ENCODE data around the gene RAB3D. TPM values are rescaled to one million over a fixed set of nuclear protein-coding genes. Genes with fewer than 3 reads are reported as not detected.

Gene RAB3D
- total RNA-seq, 2 donors from 2014 or later, result 47.1 to 51.6 TPM

DNA sequence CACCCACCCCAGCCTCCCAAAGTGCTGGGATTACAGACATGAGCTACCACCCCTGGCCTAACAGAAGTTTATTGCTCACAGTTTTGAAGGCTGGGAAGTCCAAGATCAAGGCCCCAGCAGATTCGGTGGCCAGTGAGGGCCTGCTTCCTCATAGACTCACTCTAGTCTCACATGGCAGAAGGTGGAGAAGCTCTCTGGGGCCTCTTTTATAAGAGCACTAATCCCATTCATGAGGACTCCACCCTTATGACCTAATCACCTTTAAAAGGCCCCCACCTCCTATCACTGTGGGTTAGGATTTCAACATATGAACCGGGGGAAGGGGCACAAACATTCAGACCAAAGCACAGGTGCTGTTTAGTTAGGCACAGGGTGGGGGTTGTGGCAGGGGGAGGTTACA is 28.1 kb upstream of the RAB3D start:
- H3K27me3 ChIP-seq, result no peaks in the 10 kb centered on the region
- H3K27ac ChIP-seq, result no peak overlapping the region
- no peak overlapping the region for H3K4me3 ChIP-seq
- DNase-seq, result no peak
- no peaks in the 10 kb centered on the region for H3K4me1 ChIP-seq
- ATAC-seq, result no peak
- TF ChIP-seq, protein P1, sequence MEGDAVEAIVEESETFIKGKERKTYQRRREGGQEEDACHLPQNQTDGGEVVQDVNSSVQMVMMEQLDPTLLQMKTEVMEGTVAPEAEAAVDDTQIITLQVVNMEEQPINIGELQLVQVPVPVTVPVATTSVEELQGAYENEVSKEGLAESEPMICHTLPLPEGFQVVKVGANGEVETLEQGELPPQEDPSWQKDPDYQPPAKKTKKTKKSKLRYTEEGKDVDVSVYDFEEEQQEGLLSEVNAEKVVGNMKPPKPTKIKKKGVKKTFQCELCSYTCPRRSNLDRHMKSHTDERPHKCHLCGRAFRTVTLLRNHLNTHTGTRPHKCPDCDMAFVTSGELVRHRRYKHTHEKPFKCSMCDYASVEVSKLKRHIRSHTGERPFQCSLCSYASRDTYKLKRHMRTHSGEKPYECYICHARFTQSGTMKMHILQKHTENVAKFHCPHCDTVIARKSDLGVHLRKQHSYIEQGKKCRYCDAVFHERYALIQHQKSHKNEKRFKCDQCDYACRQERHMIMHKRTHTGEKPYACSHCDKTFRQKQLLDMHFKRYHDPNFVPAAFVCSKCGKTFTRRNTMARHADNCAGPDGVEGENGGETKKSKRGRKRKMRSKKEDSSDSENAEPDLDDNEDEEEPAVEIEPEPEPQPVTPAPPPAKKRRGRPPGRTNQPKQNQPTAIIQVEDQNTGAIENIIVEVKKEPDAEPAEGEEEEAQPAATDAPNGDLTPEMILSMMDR (IDR thresholded peaks at IDR 0.05), result no peak
- TF ChIP-seq POLR2A (IDR thresholded peaks at IDR 0.05), result no peak
- intact Hi-C loops (cut with DNase I), result no loop called here
- WGBS, 2 donors, result 64 to 83% methylated on average over 1 to 2 of the region's 2 CpGs
- H3K36me3 ChIP-seq (replicated peaks in 1 of 2; ENCODE audit: insufficient read depth in 1 of 2, low read depth in 2 of 2), result no peaks in the 10 kb centered on the region
- H3K9me3 ChIP-seq, result no peaks in the 10 kb centered on the region

DNA sequence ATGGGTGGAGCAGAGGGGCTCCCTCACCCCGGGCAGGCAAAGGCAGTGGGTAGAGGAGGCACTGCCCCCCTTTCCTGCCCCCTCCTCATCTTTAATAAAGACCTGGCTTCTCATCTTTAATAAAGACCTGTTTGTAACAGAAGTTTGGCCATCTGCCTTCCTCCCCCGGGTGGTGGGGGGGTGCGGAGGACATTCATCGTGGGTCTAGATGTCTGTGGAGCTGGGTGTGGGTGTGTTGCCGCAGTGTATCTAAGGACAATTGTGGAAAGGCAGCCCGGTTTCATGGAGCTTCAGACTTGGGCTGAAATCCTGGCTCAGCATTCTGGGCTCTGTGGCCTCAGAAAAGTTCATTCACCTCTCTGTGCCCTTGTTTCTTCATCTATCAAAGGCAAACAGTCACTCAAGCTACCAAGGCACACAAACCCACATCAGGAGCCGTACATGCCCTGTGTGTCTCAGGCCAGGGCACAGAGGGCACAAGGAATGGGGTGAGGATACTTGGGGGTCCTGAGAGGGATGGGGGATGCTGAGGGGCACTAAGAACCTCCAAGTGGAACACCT is 26.2 kb upstream of the RAB3D start:
- Histone ChIP-seq H3K27me3 (no peaks in the 10 kb centered on the region), H3K9me3 (no peaks in the 10 kb centered on the region), H3K4me1 (peaks cover 7% of the 10 kb centered on the region), H3K36me3 (replicated peaks in 1 of 2; ENCODE audit: insufficient read depth in 1 of 2, low read depth in 2 of 2) (no peaks in the 10 kb centered on the region), H3K4me3 (no peak overlapping the region), H3K27ac (no peak overlapping the region)
- intact Hi-C loops (cut with DNase I), result no loop called here
- TF ChIP-seq, protein P1 (IDR thresholded peaks at IDR 0.05), result no peak
- TF ChIP-seq POLR2A (IDR thresholded peaks at IDR 0.05), result no peak
- no peak for DNase-seq
- WGBS, 2 donors, result 69 to 82% methylated on average over 5 to 7 of the region's 7 CpGs
- no peak for ATAC-seq

DNA sequence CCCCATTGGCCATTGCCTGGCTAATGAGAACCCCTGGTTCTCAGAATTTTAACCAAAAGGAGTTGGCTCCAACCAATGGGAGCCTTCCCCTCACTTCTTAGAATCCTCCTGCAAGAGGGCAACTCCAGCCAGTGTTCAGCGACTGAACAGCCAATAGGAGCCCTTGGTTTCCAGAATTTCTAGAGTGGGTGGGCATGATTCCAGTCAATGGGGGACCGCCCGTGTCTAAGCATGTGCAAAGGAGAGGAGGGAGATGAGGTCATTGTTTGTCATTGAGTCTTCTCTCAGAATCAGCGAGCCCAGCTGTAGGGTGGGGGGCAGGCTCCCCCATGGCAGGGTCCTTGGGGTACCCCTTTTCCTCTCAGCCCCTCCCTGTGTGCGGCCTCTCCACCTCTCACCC is 25.5 kb upstream of the RAB3D start:
- Histone ChIP-seq H3K9me3 (no peaks in the 10 kb centered on the region), H3K4me3 (no peak overlapping the region), H3K27ac (no peak overlapping the region), H3K4me1 (peaks cover 7% of the 10 kb centered on the region), H3K27me3 (no peaks in the 10 kb centered on the region), H3K36me3 (replicated peaks in 1 of 2; ENCODE audit: insufficient read depth in 1 of 2, low read depth in 2 of 2) (no peaks in the 10 kb centered on the region)
- TF ChIP-seq POLR2A (IDR thresholded peaks at IDR 0.05), result no peak
- TF ChIP-seq, protein P1 (IDR thresholded peaks at IDR 0.05), result no peak
- no peak for DNase-seq
- intact Hi-C loops (cut with DNase I), result no loop called here
- WGBS, 2 donors, result 80 to 88% methylated on average over 2 to 5 of the region's 5 CpGs
- ATAC-seq, result no peak

DNA sequence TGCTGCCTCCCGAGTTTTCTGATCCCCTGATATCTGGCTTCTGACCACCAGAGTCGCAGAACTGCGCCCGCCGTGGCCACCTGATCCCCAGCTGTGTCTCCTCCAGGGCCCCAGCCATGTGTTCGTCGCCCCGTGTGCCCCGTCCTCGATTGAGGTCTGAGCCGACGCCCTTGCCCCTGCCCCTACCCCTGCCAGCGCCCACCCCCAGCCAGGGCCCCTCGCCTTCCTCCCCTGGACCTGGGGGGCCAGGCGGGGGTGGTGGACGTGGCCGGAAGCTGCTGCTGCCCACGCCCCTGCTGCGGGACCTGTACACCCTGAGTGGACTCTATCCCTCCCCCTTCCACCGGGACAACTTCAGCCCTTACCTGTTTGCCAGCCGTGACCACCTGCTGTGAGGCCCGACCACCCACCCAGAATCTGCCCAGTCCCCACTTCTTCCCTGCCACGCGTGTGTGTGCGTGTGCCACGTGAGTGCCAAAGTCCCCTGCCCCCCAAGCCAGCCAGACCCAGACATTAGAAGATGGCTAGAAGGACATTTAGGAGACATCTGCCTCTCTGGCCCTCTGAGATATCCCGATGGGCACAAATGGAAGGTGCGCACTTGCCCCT is 24.9 kb upstream of the RAB3D start:
- Histone ChIP-seq H3K9me3 (no peaks in the 10 kb centered on the region), H3K4me3 (no peak overlapping the region), H3K27me3 (no peaks in the 10 kb centered on the region), H3K4me1 (peaks cover 7% of the 10 kb centered on the region), H3K27ac (no peak overlapping the region), H3K36me3 (replicated peaks in 1 of 2; ENCODE audit: insufficient read depth in 1 of 2, low read depth in 2 of 2) (no peaks in the 10 kb centered on the region)
- intact Hi-C loops (cut with DNase I), result no loop called here
- no peak for TF ChIP-seq POLR2A (IDR thresholded peaks at IDR 0.05)
- TF ChIP-seq, protein P1 (IDR thresholded peaks at IDR 0.05), result no peak
- WGBS, 2 donors, result 92 to 96% methylated on average over 22 to 25 of the region's 28 CpGs
- DNase-seq, result no peak
- no peak for ATAC-seq

DNA sequence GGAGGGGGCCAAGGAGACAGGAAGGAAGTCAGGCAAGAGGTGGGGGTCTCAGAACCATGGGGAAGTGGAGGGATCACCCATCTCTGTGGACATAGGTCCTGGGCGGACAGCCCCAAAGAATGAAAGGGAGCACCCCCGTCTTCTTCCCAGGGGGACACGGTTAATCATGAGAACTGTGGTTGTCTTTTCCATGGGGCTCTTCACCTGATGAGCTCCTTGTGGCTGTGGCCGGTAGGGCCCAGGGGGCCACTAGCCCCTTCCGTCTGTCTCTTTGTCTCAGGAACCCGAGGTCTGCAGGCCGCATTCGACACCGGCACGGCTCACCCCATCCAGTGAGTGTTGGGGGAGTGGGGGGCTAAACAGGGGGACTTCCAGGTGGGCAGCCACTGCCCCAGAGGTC is 24.4 kb upstream of the RAB3D start:
- Histone ChIP-seq H3K36me3 (replicated peaks in 1 of 2; ENCODE audit: insufficient read depth in 1 of 2, low read depth in 2 of 2) (no peaks in the 10 kb centered on the region), H3K9me3 (no peaks in the 10 kb centered on the region), H3K27me3 (no peaks in the 10 kb centered on the region), H3K4me1 (peaks cover 7% of the 10 kb centered on the region), H3K4me3 (no peak overlapping the region), H3K27ac (no peak overlapping the region)
- intact Hi-C loops (cut with DNase I), result no loop called here
- DNase-seq (no peak), ATAC-seq (no peak)
- 94 to 96% methylated on average over 9 to 10 of the region's 10 CpGs for WGBS, 2 donors
- TF ChIP-seq POLR2A (IDR thresholded peaks at IDR 0.05), result no peak
- TF ChIP-seq, protein P1 (IDR thresholded peaks at IDR 0.05), result no peak

Data from body of pancreas (tissue), 4 donors.